HPDE6-E6E7 (cell line): ENCODE measurements around the gene STK38L.

ENCODE experiments used
- DNase-seq: peaks from one replicate; pipeline ENCODE4 v3.0.0; 2011; ENCODE audit warnings: missing footprints; ENCODE audit errors: extremely low spot score

Gene STK38L

GRCh38 chr12:27345376-27345775 lies 101.3 kb downstream of the STK38L start:
- DNase-seq: no peak

DNA sequence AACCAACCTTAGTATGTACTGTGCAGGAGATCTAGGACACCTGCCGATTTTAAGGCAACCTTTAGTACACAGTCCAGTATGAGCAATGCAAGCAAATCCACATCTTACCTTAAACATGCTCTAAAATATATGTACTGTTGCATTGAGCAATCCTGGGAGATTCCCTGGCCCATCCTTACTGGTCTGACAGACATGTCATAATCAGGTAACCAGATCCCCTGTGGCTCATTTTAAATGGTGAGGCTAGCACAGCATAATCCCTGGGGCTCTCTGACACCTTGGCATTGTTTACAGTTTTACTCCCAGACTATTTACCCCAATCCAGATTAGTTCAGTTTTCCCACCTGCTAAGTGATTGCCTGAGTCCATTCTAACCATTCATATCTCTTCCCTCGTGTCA lies 103.7 kb downstream of the STK38L start:
- DNase-seq: peak; percentile 59

- no peak for DNase-seq
These were observed 107.4 kb downstream of the STK38L start for GRCh38 chr12:27351476-27351875.

DNA sequence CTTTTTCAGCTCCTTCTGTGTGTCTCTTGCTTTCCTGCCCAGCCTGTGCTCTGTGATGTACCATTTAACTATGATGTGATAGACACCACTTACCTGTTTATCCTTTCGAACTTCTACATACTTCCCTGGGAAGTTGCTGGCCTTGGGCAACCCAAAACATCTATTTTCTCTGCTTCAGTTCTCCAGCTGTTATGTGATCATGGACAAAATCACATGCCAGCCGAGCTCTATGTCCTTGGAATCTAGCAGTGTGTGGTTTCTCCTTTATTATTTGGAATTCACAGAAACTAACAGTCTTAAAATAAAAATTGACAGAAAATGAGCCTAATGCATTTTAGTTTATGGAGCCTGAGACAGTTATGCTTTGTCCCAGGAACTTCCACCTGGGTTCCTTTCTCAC lies 111.4 kb downstream of the STK38L start:
- no peak for DNase-seq

DNA sequence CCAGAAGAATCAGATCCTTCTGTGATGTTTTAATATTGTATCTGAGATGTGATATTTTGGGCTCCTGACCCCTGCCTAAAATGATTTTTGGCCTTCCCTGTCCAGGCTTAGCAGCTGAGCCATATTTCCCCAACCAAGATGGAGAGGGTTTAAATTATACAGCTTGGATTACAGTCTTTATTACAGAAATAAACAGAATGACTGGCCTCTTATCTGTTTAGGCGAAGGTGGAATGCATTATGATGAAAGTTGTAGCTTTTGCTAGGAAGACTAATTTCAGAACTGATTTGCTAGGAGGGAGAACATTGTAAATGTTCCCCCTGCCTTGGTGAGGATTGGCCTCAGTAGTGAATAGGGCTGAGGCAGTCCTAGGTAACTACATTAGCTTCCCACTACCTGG lies 111.9 kb downstream of the STK38L start:
- DNase-seq: no peak

GRCh38 chr12:27359578-27360340 lies 115.7 kb downstream of the STK38L start:
- DNase-seq: no peak

- no peak for DNase-seq
These were observed 117.3 kb downstream of the STK38L start for GRCh38 chr12:27361372-27361771.

DNA sequence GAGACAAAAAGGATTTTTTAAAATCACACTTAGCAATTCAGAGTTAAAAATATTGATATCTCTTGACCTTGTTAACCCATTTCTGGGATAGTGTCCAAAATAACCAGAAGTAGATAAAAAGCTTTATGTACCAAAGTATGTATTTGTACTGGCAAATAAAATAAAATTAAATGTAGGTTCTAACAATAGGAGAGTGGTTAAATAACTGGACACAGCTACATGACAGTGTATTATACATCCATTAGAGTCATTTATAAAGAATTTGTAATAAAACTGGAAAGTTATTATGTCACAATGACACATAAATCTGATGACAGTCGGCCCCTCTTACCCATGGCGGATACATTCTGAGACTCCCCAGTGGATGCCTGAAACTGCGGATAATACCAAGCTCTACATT lies 122.5 kb downstream of the STK38L start:
- DNase-seq: no peak

- no peak for DNase-seq
These were observed 123.0 kb downstream of the STK38L start for GRCh38 chr12:27367078-27367477.
